Amniotic epithelial cell (primary cell): Measurements from ENCODE around the gene DACH1.
A peak's percentile ranks its signal among the peaks of the same experiment; 100 is the strongest.
"Not testable (repeated sequence)": the region's sequence is repeated elsewhere in the genome, so short reads cannot be mapped to it uniquely, and the experiment has no call there.

Source experiments
- DNase-seq: peaks from one replicate; pipeline ENCODE4 v3.0.0-alpha.2; 2010; ENCODE audit warnings: low read depth

Gene DACH1

DNA sequence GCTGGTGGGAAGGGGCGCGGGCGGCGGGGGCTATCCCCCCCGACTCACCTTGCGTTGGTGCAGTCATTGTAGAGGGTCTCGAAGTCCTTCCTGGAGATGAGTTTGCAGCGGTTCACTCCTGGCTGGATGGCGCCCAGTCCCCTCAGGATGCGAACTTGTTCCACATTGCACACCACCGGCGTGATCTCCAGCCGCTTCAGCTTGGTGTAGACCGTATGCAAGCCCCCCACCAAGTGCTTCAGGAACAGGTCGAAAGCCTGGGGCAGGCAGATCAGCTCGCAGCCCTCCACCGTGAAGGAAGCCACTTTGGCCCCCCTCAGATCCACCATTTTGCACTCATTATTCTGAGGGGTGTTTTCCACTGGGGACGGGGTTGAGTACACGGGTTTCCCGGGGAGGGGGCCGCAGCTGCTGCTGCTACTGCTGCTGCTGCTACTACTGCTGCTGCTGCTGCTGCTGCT is 1.1 kb downstream of the DACH1 start:
- peak; percentile 9 for DNase-seq

DNA sequence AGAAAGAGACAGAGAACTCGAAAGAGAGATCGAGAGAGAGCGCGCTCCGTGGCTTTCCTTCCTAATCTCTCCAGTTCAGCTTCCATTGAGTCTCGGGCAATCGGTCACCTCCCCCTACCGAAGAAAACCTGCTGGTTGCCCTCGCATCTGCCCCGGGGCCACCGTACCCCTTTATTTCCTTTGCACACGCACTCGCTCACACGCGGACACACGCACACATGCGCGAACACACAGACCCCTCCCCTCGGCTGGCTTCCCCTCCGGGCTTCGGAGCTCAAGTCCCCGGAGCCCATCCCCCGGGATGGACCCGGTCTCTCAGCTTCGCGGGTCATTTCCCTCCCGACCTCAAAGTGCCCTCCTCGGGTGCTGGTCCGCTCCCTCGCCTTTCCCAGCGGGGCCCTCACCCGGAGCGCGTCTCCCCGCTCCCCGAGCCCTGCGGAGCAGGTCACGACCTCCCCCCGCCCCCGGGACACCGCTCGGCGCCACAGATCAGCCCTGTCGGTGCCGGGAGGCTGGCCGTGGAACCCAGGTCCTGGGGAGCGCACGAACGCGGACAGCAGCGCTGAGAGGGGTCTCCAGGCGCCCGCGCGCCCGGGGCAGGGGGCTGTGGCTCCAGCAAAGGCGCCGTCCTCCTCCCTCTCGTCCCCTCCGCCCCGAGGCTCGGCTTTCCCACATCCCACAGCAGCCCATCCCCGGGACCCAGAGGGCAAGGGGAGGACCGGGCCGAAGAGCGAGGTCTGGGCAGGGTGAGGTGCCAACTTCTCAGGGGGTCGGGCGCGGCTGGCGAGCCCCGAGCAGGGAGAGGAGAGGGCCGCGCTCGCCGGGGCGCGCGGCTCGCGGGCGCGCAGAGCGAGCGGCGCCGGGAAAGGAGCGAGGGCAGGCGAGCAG is 1.8 kb downstream of the DACH1 start:
- peak; percentile 23 for DNase-seq

- DNase-seq: no peak
Observed at GRCh38 chr13:71864094-71864985, 2.7 kb downstream of the DACH1 start.

DNA sequence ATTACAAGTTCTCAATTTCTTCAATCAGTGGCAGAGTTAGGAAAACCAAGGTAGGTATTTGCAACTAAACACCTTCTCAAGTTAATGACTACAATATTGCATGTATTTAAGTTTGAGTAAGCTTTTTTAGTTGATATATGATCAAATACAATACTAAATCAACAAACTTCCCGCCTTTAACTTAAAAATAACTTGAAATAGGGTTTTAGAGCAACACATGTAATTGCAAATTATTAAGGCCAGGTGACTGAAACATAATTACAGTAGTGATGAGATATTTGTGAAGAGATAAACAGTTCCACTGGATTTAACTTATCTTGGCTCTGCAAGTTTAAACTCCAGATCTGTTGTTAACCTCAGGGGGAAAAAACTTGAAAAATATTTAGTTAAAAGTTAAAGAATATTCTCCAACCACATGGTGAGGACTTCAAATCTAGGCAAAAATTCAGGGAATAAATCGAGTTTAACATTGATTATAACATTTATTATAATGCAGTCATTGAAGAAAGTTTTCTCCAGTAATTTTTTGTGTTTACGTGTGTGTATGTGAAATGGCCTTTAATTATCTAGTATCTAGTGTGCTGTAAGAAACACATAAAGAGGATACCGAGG is 3.6 kb downstream of the DACH1 start:
- DNase-seq: no peak

DNA sequence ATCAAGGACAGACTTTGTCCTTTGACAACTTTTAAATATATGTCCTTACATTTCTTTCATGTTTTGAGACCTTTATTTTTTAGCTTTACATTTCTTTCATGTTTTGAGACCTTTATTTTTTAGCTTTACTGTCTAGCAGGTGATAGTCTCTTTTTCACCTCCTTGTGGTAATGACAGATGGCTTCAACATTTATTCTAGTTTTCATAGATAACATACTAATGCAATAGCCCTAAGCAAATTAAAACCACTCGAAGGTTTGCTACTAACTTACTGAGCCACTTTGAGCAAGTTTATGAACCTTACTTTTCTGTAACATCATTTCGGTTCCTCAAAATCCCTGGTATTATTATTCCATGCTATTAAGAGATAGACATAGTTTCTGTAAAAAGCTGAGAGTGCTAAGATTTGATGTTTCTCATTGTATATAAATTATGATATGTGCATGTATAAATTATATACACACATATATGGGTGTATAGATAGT is 4.5 kb downstream of the DACH1 start:
- no peak for DNase-seq

- DNase-seq: no peak
Observed at GRCh38 chr13:71861769-71862458, 5.1 kb downstream of the DACH1 start.

GRCh38 chr13:71860547-71861138 is 6.4 kb downstream of the DACH1 start:
- DNase-seq: no peak

GRCh38 chr13:71858647-71859046 is 8.4 kb downstream of the DACH1 start:
- no peak for DNase-seq

DNA sequence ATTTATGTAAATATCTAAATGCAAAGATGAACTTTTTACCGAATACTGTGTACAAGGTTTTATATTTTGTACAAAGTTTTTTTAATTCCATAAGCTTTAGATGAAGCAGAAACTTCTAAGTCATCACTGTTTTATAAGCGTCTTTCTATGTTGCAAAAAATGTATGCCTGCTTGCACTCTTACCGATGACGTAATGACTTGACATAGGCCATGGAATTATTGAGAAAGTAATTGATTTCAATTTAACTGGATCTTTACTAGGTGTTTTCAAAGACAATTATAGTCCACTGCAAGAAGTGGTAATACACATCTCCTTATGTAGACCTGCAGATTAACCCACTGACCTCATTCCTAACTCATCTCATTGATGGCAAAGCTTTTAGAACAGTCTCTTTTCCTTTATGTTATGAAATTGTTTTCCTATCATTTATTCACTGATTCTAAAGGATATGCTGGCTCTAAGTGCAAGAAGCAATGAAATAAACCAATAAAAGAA is 10.4 kb downstream of the DACH1 start:
- no peak for DNase-seq

- DNase-seq: no peak
Observed at GRCh38 chr13:71854401-71854800, 12.6 kb downstream of the DACH1 start.

GRCh38 chr13:71853725-71854124 is 13.3 kb downstream of the DACH1 start:
- DNase-seq: no peak

DNA sequence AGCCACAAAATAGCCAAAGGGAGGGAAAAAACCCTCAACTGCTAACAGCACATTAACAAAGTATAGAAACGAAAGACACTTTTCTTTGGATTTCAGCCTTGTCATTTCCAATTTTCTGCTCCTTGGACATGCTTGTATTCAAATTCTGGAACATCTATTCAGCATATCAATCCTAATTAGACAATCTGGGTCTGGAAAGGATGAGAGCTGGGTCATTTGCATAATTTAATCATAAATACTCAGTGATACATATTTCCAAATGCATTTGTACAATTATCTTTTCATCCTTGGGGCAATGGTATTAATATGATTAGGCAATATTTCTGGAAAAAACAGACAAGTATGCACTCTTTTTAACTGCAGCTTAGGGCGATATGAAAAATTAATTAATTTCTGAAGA is 14.3 kb downstream of the DACH1 start:
- DNase-seq: no peak

DNA sequence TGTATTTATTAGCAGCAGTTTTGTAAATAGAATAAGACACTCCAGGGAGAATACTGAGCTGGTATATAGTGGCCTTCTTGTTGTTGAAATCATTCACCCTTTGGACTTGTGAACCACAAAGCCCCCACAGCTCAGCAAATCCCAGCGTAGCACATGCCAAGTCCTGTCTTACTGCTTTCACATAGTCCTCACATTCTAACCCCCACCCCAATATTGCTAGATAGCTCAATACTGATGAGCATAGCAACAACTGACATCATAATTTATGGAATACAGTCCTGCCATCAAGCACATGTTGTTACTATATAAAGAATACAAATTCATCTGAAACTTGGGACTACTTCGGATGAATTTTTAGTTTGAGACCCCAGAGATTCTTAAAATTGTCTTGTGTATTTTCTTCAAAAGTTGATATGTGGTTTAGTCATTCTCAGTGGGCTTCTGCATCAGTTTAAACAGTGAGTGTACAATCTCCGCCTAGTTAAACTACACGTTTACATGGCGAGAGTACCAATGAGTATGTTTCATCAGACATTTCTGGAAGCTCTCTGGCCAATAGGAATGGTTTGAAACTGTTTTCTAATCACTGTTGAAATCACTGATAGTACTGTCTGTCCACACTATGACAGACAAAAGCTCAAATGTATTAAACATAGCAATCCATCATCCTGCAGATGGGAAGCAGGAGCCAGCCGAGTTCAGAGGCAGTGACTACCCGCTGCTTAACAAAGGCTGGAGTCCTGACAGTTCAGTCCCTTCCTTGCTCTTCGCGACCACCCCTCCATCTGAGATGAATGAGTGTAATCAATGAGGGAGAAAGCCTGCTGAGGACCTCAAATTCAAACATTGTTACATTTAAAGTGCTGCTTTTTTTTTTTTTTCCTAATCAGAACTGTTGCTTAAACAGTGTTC is 15.2 kb downstream of the DACH1 start:
- no peak for DNase-seq

DNA sequence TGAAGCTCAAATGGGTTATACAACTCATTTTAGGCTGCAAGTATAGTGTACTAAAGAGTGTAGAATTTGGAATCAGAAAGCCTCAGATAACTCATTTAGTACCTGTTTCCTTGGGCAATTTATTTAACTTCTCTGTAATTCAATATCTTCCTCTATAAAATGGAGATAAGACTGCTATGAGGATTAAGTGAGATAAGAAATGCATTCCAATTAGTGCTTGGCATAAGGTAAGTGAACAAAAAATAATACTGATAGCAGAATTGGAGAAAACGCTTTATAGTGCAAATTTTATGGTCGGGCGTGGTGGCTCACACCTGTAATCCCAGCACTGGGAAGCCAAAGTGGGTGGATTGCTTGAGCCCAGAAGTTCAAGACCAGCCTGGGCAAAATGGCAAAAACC is 25.0 kb downstream of the DACH1 start:
- no peak for DNase-seq

GRCh38 chr13:71838842-71839241 is 28.2 kb downstream of the DACH1 start:
- peak; percentile 5 for DNase-seq

DNA sequence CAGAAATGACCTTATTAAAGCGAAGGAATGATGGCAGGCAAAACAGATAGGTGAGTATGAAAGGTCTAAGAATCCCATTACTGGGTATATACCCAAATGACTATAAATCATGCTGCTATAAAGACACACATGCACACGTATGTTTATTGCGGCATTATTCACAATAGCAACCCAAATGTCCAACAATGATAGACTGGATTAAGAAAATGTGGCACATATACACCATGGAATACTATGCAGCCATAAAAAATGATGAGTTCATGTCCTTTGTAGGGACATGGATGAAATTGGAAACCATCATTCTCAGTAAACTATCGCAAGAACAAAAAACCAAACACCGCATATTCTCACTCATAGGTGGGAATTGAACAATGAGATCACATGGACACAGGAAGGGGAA is 29.4 kb downstream of the DACH1 start:
- not testable (repeated sequence) for DNase-seq

DNA sequence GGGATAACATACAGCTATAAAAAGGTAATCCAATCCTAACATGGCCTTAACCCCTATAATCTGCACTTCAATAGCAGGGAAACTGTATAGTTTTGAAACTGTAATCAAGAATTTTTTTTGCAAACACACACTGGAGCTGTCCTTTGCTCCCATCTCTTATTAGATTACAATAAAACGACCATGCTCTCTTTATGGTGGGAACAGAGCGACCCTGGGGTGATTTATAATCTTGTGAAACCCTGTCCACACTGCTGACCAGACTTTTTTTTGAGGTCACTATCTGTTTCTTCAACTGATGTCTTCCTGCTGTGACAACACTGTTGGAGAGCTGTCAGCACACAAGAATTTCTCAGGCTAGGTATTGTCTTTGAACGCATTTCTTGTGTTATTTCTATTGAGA is 35.3 kb downstream of the DACH1 start:
- DNase-seq: no peak

DNA sequence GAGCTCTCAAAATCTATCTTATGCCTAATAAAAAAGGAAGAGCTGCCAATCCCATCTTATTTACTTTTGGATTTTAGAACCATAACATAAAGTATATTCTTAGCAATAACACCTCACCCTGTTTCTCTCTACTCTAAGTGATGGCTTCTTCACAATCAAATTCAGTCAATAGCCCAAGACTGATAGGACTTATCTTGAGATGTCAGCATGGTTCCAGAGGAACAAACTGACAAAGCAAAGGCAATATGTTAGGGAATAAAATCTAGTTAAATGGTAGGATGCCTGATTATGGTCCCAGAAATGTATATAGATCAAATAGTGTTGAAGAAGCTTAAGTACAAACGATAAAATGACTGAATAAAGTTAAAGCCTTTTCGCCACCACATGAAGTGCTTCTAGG is 36.3 kb downstream of the DACH1 start:
- no peak for DNase-seq

- no peak for DNase-seq
Observed at GRCh38 chr13:71830323-71830722, 36.7 kb downstream of the DACH1 start.

DNA sequence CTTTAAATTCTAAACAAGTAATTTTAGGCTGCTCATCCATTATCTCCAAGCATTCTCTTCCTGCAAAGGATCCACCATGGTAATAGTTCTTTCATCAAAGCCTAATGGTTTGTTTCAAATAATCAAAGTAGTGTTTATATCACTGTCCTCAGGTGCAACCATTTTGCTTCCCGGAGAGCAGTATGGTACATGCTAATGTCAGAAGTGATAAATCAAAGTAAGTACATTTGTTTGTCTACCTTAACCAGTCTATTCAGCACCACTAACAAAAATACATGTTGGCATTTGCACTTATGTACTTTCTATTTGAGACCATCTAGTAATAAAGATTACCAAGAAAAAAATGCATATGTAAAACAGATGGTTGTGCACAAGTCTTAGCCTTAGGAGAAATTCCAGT is 37.5 kb downstream of the DACH1 start:
- no peak for DNase-seq
